HG03045 (cell line): ENCODE measurements around the gene VPS37B.
"Not testable (repeated sequence)": the region's sequence is repeated elsewhere in the genome, so short reads cannot be mapped to it uniquely, and the experiment has no call there.

Experiments
- ATAC-seq: cut with Tn5 transposase; IDR thresholded peaks from one replicate; pipeline ENCODE4 v1.9.1; 2021; ENCODE audit warnings: mild to moderate bottlenecking, moderate library complexity; ENCODE audit not compliant: unreplicated experiment

The VPS37B gene

GRCh38 chr12:122884091-122884826, 11.7 kb downstream of the VPS37B start:
- ATAC-seq, result no peak

- ATAC-seq, result no peak
These were observed 12.9 kb downstream of the VPS37B start for GRCh38 chr12:122882908-122883558.

- ATAC-seq, result no peak
These were observed 15.3 kb downstream of the VPS37B start for GRCh38 chr12:122880668-122881067.

- ATAC-seq, result no peak
These were observed 15.7 kb downstream of the VPS37B start for GRCh38 chr12:122880155-122880667.

- no peak for ATAC-seq
These were observed 16.9 kb downstream of the VPS37B start for GRCh38 chr12:122878780-122879612.

GRCh38 chr12:122876731-122877130, 19.2 kb downstream of the VPS37B start:
- ATAC-seq, result no peak

GRCh38 chr12:122876281-122876680, 19.6 kb downstream of the VPS37B start:
- ATAC-seq, result not testable (repeated sequence)

GRCh38 chr12:122875590-122876220, 20.2 kb downstream of the VPS37B start:
- peak; percentile 74 for ATAC-seq

GRCh38 chr12:122874081-122874480, 21.8 kb downstream of the VPS37B start:
- ATAC-seq, result no peak

- ATAC-seq, result no peak
These were observed 22.4 kb downstream of the VPS37B start for GRCh38 chr12:122873540-122873939.

- no peak for ATAC-seq
These were observed 23.0 kb downstream of the VPS37B start for GRCh38 chr12:122872815-122873361.

GRCh38 chr12:122871851-122872780, 23.8 kb downstream of the VPS37B start:
- peak; percentile 37 for ATAC-seq

- no peak for ATAC-seq
These were observed 24.9 kb downstream of the VPS37B start for GRCh38 chr12:122870867-122871664.

GRCh38 chr12:122870163-122870842, 25.6 kb downstream of the VPS37B start:
- no peak for ATAC-seq

GRCh38 chr12:122869207-122869973, 26.5 kb downstream of the VPS37B start:
- no peak for ATAC-seq

GRCh38 chr12:122868471-122869177, 27.3 kb downstream of the VPS37B start:
- ATAC-seq, result no peak
